ENCODE measurements around the gene CTPS1. TPM values are rescaled to one million over a fixed set of nuclear protein-coding genes. Genes with fewer than 3 reads are reported as not detected.

The CTPS1 gene
- total RNA-seq, 1 experiment from 2014 or later, result 166 TPM

DNA sequence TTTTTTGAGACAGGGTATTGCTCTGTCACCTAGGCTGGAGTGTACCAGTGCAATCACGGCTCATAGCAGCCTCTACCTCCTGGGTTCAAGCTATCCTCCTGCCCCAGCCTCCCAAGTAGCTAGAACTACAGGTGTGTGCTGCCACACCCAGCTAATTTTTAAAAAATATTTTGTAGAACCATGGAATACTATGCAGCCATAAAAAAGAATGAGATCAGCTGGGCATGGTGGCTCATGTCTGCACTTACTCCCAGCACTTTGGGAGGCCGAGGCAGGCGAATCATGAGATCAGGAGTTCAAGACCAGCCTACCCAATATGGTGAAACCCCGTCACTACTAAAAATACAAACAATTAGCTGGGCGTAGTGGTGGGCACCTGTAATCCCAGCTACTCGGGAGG is 29.9 kb upstream of the CTPS1 start:
- in situ Hi-C loops (cut with HindIII; ENCODE audit: low pct_unique_long_range_greater_than_20kb, low sequenced_read_pairs), result no loop called here
- intact Hi-C loops (cut with micrococcal nuclease; ENCODE audit: unreplicated experiment), result no loop called here
- H3K27me3 ChIP-seq (ENCODE audit: control insufficient read depth, insufficient read depth, low read length), result no peaks in the 10 kb centered on the region
- peaks cover 17% of the 10 kb centered on the region for H3K4me1 ChIP-seq (ENCODE audit: control insufficient read depth, insufficient read depth, low read length)
- ChIA-PET POLR2A (interaction anchor here (0.6 to 1.5 kb wide), 5 partner anchors 24 to 87 kb away, joined by 4 to 17 read pairs (median 9); partner anchors contain the start of gene CITED4), CTCF (interaction anchor here (0.6 to 3.8 kb wide), 13 partner anchors 24 to 201 kb away, joined by 3 to 47 read pairs (median 5); partner anchors contain the start of gene CITED4)
- H3K9me3 ChIP-seq (ENCODE audit: control insufficient read depth, insufficient read depth, low read depth, low read length), result no peaks in the 10 kb centered on the region
- peak overlapping the region; percentile 93 for H3K27ac ChIP-seq (ENCODE audit: low read length)
- ATAC-seq (no peak), DNase-seq (ENCODE audit: low read depth, low spot score) (no peak)
- no peak for TF ChIP-seq SIN3A (IDR thresholded peaks at IDR 0.05; ENCODE audit: borderline replicate concordance, insufficient read depth, low read depth, low read length)
- H3K36me3 ChIP-seq (ENCODE audit: control insufficient read depth, insufficient read depth, low read length), result no peaks in the 10 kb centered on the region
- no TSS peak for BruUV-seq (replicated peaks)
- no peak overlapping the region for H3K4me3 ChIP-seq (ENCODE audit: low read depth in 2 of 2, low read length in 2 of 2)

DNA sequence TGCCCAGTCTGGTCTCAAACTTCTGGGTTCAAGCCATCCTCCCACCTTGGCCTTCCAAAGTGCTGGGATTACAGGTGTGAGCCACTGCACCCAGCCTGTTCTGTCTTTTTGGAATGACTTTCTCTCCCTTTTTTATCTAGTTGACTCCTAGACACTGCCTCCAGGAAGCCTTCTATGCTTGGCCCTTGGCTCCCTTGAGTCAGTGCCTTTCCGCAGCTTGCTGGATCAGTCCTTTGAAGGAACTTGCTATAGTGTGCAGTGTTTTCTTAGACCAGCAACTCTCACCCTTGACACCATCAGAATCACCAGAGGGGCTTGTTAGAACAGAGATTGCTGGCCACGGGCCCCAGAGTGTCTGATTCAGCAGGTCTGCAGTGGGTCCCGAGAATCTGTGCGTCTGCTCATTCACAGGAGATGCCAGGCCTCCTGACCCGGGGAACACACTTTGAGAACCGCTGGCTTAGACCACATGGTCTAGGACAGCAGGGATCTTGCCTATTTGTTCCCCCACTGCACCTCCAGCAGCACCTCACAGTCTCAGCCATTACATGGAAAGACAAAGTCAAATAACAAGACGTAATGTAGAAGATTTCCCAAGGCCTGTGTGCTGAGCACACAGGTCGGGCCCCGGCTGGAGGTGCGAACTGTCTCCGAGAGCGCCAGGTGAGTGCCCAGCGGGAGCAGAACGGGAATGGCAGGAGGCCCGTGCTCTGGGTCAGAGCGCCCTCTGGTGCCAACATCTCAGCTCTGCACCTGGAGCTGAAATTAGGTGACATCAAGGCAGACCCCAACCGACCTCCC is 27.4 kb upstream of the CTPS1 start:
- peak overlapping the region; percentile 78 for H3K27ac ChIP-seq (ENCODE audit: low read length)
- DNase-seq (ENCODE audit: low read depth, low spot score) (peak; percentile 66), ATAC-seq (peak; percentile 80)
- in situ Hi-C loops (cut with HindIII; ENCODE audit: low pct_unique_long_range_greater_than_20kb, low sequenced_read_pairs), result no loop called here
- TF ChIP-seq POLR2AphosphoS5 (IDR thresholded peaks at IDR 0.05; ENCODE audit: low read depth, low read length), result no peak
- TF ChIP-seq, protein P1, sequence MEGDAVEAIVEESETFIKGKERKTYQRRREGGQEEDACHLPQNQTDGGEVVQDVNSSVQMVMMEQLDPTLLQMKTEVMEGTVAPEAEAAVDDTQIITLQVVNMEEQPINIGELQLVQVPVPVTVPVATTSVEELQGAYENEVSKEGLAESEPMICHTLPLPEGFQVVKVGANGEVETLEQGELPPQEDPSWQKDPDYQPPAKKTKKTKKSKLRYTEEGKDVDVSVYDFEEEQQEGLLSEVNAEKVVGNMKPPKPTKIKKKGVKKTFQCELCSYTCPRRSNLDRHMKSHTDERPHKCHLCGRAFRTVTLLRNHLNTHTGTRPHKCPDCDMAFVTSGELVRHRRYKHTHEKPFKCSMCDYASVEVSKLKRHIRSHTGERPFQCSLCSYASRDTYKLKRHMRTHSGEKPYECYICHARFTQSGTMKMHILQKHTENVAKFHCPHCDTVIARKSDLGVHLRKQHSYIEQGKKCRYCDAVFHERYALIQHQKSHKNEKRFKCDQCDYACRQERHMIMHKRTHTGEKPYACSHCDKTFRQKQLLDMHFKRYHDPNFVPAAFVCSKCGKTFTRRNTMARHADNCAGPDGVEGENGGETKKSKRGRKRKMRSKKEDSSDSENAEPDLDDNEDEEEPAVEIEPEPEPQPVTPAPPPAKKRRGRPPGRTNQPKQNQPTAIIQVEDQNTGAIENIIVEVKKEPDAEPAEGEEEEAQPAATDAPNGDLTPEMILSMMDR (IDR thresholded peaks at IDR 0.05), result peak; percentile 97
- no peak overlapping the region for H3K4me3 ChIP-seq (ENCODE audit: low read depth in 2 of 2, low read length in 2 of 2)
- ChIA-PET CTCF (interaction anchor here (0.6 to 3.8 kb wide), 9 partner anchors 63 to 504 kb away, joined by 3 to 47 read pairs (median 8); partner anchors contain the start of gene CITED4), POLR2A (interaction anchor here (0.5 to 2.1 kb wide), 3 partner anchors 11 to 94 kb away, joined by 10 to 12 read pairs (median 10); partner anchors contain the start of gene CITED4)
- BruUV-seq (replicated peaks), result no TSS peak
- H3K27me3 ChIP-seq (ENCODE audit: control insufficient read depth, insufficient read depth, low read length), result no peaks in the 10 kb centered on the region
- H3K9me3 ChIP-seq (ENCODE audit: control insufficient read depth, insufficient read depth, low read depth, low read length), result no peaks in the 10 kb centered on the region
- peaks cover 28% of the 10 kb centered on the region for H3K4me1 ChIP-seq (ENCODE audit: control insufficient read depth, insufficient read depth, low read length)
- no peaks in the 10 kb centered on the region for H3K36me3 ChIP-seq (ENCODE audit: control insufficient read depth, insufficient read depth, low read length)
- intact Hi-C loops (cut with micrococcal nuclease; ENCODE audit: unreplicated experiment), result loop anchor here (1.0 to 5.0 kb wide), 3 partner anchors 89 to 180 kb away; partner anchors contain the start of gene CITED4

DNA sequence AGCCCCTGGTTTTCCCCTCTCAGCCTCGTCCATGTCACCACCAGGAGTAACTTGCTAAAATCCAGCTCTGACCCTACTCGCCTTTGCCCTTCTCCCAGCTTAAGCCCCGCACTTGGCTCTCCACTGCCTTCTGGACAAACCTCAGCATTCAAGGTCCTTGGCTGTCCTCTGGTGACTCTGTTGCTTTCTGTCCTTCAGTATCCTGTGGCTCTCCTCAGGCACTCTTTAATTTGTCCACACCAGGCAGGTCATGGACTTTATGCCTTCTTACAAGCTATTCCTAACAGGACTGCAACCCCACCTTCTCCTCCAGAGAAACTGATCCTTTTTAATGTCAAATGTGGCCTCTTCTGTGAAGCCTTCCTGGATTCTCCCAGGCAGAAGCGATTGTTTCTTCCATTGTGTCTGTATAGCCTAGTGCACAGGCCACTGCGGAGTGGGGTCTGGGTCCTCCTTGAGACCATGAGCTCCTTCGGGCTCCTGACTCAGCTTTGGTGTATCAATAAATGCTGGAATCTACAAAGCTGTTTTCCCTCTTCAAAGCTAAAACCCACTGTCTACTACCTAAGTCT is 26.7 kb upstream of the CTPS1 start:
- no peak overlapping the region for H3K4me3 ChIP-seq (ENCODE audit: low read depth in 2 of 2, low read length in 2 of 2)
- intact Hi-C loops (cut with micrococcal nuclease; ENCODE audit: unreplicated experiment) (loop anchor here (1.0 to 5.0 kb wide), 3 partner anchors 90 to 181 kb away; partner anchors contain the start of gene CITED4), in situ Hi-C loops (cut with HindIII; ENCODE audit: low pct_unique_long_range_greater_than_20kb, low sequenced_read_pairs) (no loop called here)
- no peaks in the 10 kb centered on the region for H3K9me3 ChIP-seq (ENCODE audit: control insufficient read depth, insufficient read depth, low read depth, low read length)
- POLR2A ChIA-PET, result no interaction called here
- BruUV-seq (replicated peaks), result no TSS peak
- DNase-seq (ENCODE audit: low read depth, low spot score) (no peak), ATAC-seq (peak; percentile 29)
- H3K4me1 ChIP-seq (ENCODE audit: control insufficient read depth, insufficient read depth, low read length), result peaks cover 28% of the 10 kb centered on the region
- H3K27me3 ChIP-seq (ENCODE audit: control insufficient read depth, insufficient read depth, low read length), result no peaks in the 10 kb centered on the region
- H3K36me3 ChIP-seq (ENCODE audit: control insufficient read depth, insufficient read depth, low read length), result no peaks in the 10 kb centered on the region
- CTCF ChIA-PET, result interaction anchor here (0.5 to 3.7 kb wide), 9 partner anchors 12 to 505 kb away, joined by 3 to 22 read pairs (median 5); partner anchors contain the start of gene CITED4
- H3K27ac ChIP-seq (ENCODE audit: low read length), result peak overlapping the region; percentile 78
- TF ChIP-seq SIN3A (IDR thresholded peaks at IDR 0.05; ENCODE audit: borderline replicate concordance, insufficient read depth, low read depth, low read length), result no peak
- TF ChIP-seq, protein P2, sequence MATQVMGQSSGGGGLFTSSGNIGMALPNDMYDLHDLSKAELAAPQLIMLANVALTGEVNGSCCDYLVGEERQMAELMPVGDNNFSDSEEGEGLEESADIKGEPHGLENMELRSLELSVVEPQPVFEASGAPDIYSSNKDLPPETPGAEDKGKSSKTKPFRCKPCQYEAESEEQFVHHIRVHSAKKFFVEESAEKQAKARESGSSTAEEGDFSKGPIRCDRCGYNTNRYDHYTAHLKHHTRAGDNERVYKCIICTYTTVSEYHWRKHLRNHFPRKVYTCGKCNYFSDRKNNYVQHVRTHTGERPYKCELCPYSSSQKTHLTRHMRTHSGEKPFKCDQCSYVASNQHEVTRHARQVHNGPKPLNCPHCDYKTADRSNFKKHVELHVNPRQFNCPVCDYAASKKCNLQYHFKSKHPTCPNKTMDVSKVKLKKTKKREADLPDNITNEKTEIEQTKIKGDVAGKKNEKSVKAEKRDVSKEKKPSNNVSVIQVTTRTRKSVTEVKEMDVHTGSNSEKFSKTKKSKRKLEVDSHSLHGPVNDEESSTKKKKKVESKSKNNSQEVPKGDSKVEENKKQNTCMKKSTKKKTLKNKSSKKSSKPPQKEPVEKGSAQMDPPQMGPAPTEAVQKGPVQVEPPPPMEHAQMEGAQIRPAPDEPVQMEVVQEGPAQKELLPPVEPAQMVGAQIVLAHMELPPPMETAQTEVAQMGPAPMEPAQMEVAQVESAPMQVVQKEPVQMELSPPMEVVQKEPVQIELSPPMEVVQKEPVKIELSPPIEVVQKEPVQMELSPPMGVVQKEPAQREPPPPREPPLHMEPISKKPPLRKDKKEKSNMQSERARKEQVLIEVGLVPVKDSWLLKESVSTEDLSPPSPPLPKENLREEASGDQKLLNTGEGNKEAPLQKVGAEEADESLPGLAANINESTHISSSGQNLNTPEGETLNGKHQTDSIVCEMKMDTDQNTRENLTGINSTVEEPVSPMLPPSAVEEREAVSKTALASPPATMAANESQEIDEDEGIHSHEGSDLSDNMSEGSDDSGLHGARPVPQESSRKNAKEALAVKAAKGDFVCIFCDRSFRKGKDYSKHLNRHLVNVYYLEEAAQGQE (IDR thresholded peaks at IDR 0.05; ENCODE audit: insufficient read depth in 1 of 2, low read depth in 2 of 2, low read length in 1 of 2), result no peak
- TF ChIP-seq, protein P1 (IDR thresholded peaks at IDR 0.05), result no peak
- TF ChIP-seq POLR2AphosphoS5 (IDR thresholded peaks at IDR 0.05; ENCODE audit: low read depth, low read length), result no peak
- no peak for TF ChIP-seq TCF7L2 (IDR thresholded peaks at IDR 0.05; ENCODE audit: low read depth, low read length)

Measured in Panc1 (cell line).